Glomerular endothelial cell (primary cell): ENCODE measurements around the gene ABCC10. TPM values are rescaled to one million over a fixed set of nuclear protein-coding genes. Genes with fewer than 3 reads are reported as not detected.
"Not testable (repeated sequence)": the region's sequence is repeated elsewhere in the genome, so short reads cannot be mapped to it uniquely, and the experiment has no call there.

Experiments used
- DNase-seq: peaks from one replicate; pipeline ENCODE4 v3.0.0-alpha.2; 2011; ENCODE audit warnings: low read depth, low spot score; ENCODE audit errors: extremely low read depth
- total RNA-seq: library from RNA; depleted of rRNA; stranded (reverse); fragments of >200 nt; gene quantifications from 2 replicates; pipeline ENCODE4 v1.2.3, GENCODE V29; 2015

ABCC10 gene
- total RNA-seq, 1 donor from 2014 or later = 32.6 TPM

GRCh38 chr6:43436577-43437282, 9.4 kb downstream of the ABCC10 start:
- DNase-seq = peak; percentile 47

GRCh38 chr6:43437700-43438099, 10.4 kb downstream of the ABCC10 start:
- no peak for DNase-seq

GRCh38 chr6:43442935-43443334, 15.6 kb downstream of the ABCC10 start:
- DNase-seq = no peak

- no peak for DNase-seq
Measured at GRCh38 chr6:43444036-43444435, 16.7 kb downstream of the ABCC10 start.

- no peak for DNase-seq
Measured at GRCh38 chr6:43444582-43444981, 17.2 kb downstream of the ABCC10 start.

GRCh38 chr6:43445576-43445975, 18.2 kb downstream of the ABCC10 start:
- no peak for DNase-seq

- no peak for DNase-seq
Measured at GRCh38 chr6:43447604-43448003, 20.3 kb downstream of the ABCC10 start.

- DNase-seq = no peak
Measured at GRCh38 chr6:43448916-43449315, 21.6 kb downstream of the ABCC10 start.

GRCh38 chr6:43450699-43451131, 23.4 kb downstream of the ABCC10 start:
- no peak for DNase-seq

- DNase-seq = no peak
Measured at GRCh38 chr6:43451348-43451747, 24.0 kb downstream of the ABCC10 start.

GRCh38 chr6:43451939-43452338, 24.6 kb downstream of the ABCC10 start:
- no peak for DNase-seq

GRCh38 chr6:43452896-43453295, 25.6 kb downstream of the ABCC10 start:
- no peak for DNase-seq

- no peak for DNase-seq
Measured at GRCh38 chr6:43453831-43454230, 26.5 kb downstream of the ABCC10 start.

- DNase-seq = no peak
Measured at GRCh38 chr6:43454290-43454695, 27.0 kb downstream of the ABCC10 start.

- no peak for DNase-seq
Measured at GRCh38 chr6:43454696-43455530, 27.6 kb downstream of the ABCC10 start.

GRCh38 chr6:43455531-43456428, 28.4 kb downstream of the ABCC10 start, which contains the start of gene DLK2:
Gene DLK2 (minus strand): TSS chr6:43455548. CDS start chr6:43454825, 723 bp downstream.
- DNase-seq = no peak

- DNase-seq = no peak
Measured at GRCh38 chr6:43457643-43458042, 30.3 kb downstream of the ABCC10 start.

- DNase-seq = not testable (repeated sequence)
Measured at GRCh38 chr6:43458154-43458553, 30.8 kb downstream of the ABCC10 start.

- DNase-seq = no peak
Measured at GRCh38 chr6:43459535-43459934, 32.2 kb downstream of the ABCC10 start.

GRCh38 chr6:43460032-43460431, 32.7 kb downstream of the ABCC10 start:
- no peak for DNase-seq

GRCh38 chr6:43461936-43462335, 34.6 kb downstream of the ABCC10 start:
- DNase-seq = no peak
